Activated B cell treated with CpG ODN at 0.5 μM for 24 hours (primary cell): Measurements from ENCODE around the gene SLC39A9. TPM values are rescaled to one million over a fixed set of nuclear protein-coding genes. Genes with fewer than 3 reads are reported as not detected.
"Not testable (repeated sequence)": the region's sequence is repeated elsewhere in the genome, so short reads cannot be mapped to it uniquely, and the experiment has no call there.

ENCODE experiments used
- ATAC-seq: fragments of 200-7000 bp; cut with Tn5 transposase; one replicate; pipeline ENCODE4 v1.10.0; 2021; ENCODE audit warnings: low read depth, mild to moderate bottlenecking, moderate library complexity
- CTCF ChIA-PET: fragments of 350-600 bp; sonication (Branson Sonifier 250); formaldehyde crosslinking; loops from one replicate; lab custom pipeline; 2021; ENCODE audit warnings: antibody characterized with exemption; lab: Charles Lee
- POLR2A ChIA-PET: fragments of 350-600 bp; sonication (Branson Sonifier 250); formaldehyde crosslinking; loops from one replicate; lab custom pipeline; 2021; ENCODE audit warnings: antibody characterized with exemption; lab: Charles Lee
- DNase-seq: peaks from one replicate; pipeline ENCODE4 v3.0.0; 2022
- H3K27ac Mint-ChIP-seq: one replicate; pipeline ENCODE4 v1.8.0; 2020; ENCODE audit warnings: mixed read lengths
- H3K27me3 Mint-ChIP-seq: one replicate; pipeline ENCODE4 v1.8.0; 2021; ENCODE audit warnings: mixed read lengths
- H3K36me3 Mint-ChIP-seq: one replicate; pipeline ENCODE4 v1.8.0; 2021; ENCODE audit warnings: low read depth, mixed read lengths
- H3K4me1 Mint-ChIP-seq: one replicate; pipeline ENCODE4 v1.8.0; 2021; ENCODE audit warnings: mixed read lengths
- H3K4me3 Mint-ChIP-seq: one replicate; pipeline ENCODE4 v1.8.0; 2020; ENCODE audit warnings: mild to moderate bottlenecking, mixed read lengths
- H3K9me3 Mint-ChIP-seq: one replicate; pipeline ENCODE4 v1.8.0; 2020; ENCODE audit warnings: mixed read lengths
- CTCF ChIP-seq: fragments of 200-600 bp; IDR thresholded peaks from one replicate; pipeline ENCODE4 v1.8.0; 2022; ENCODE audit warnings: antibody characterized with exemption, mild to moderate bottlenecking
- intact Hi-C: fragments of 100-400 bp; cut with micrococcal nuclease; formaldehyde crosslinking; loops from one replicate; pipeline ENCODE4 v1.15.1; 2024
- total RNA-seq: library from RNA; stranded (reverse); gene quantifications from 2 replicates; pipeline ENCODE4 v1.2.3, GENCODE V29; 2022

Gene SLC39A9
- total RNA-seq, 1 donor from 2014 or later: 54.5 TPM

- H3K27me3 Mint-ChIP-seq: no peaks in the 10 kb centered on the region
- ChIA-PET POLR2A (no interaction called here), CTCF (no interaction called here)
- intact Hi-C loops: no loop called here
- no peaks in the 10 kb centered on the region for H3K4me1 Mint-ChIP-seq
- H3K4me3 Mint-ChIP-seq: no peak overlapping the region
- H3K9me3 Mint-ChIP-seq: peaks cover 2% of the 10 kb centered on the region
- ATAC-seq (no peak), DNase-seq (no peak)
- peaks cover 67% of the 10 kb centered on the region for H3K36me3 Mint-ChIP-seq
- TF ChIP-seq CTCF: no peak
- no peak overlapping the region for H3K27ac Mint-ChIP-seq
Observed at GRCh38 chr14:69378274-69378673, 20.2 kb upstream of the SLC39A9 start.

GRCh38 chr14:69387311-69387710, 11.2 kb upstream of the SLC39A9 start:
- no peak overlapping the region for H3K27ac Mint-ChIP-seq
- ATAC-seq (no peak), DNase-seq (no peak)
- intact Hi-C loops: no loop called here
- CTCF ChIA-PET: no interaction called here
- POLR2A ChIA-PET: interaction anchor here (0.7 to 3.3 kb wide), 2 partner anchors 10 to 849 kb away, joined by 4 to 16 read pairs; partner anchors contain the start of genes ERH and SLC39A9
- H3K36me3 Mint-ChIP-seq: peaks cover 85% of the 10 kb centered on the region
- H3K27me3 Mint-ChIP-seq: no peaks in the 10 kb centered on the region
- no peak overlapping the region for H3K4me3 Mint-ChIP-seq
- no peaks in the 10 kb centered on the region for H3K9me3 Mint-ChIP-seq
- peaks cover 30% of the 10 kb centered on the region for H3K4me1 Mint-ChIP-seq
- no peak for TF ChIP-seq CTCF

- peaks cover 91% of the 10 kb centered on the region for H3K36me3 Mint-ChIP-seq
- H3K4me3 Mint-ChIP-seq, intact Hi-C loops, H3K27me3 Mint-ChIP-seq, DNase-seq, CTCF ChIA-PET, H3K9me3 Mint-ChIP-seq, ATAC-seq, H3K27ac Mint-ChIP-seq: not testable (repeated sequence)
- peaks cover 61% of the 10 kb centered on the region for H3K4me1 Mint-ChIP-seq
- POLR2A ChIA-PET: interaction anchor here (0.7 kb wide), 2 partner anchors 9 to 238 kb away, joined by 4 to 5 read pairs; no protein-coding TSS in a partner anchor
Observed at GRCh38 chr14:69391400-69391799, 7.1 kb upstream of the SLC39A9 start.

GRCh38 chr14:69392481-69392880, 6.0 kb upstream of the SLC39A9 start:
- CTCF ChIA-PET: no interaction called here
- intact Hi-C loops: no loop called here

GRCh38 chr14:69395929-69396328, 2.6 kb upstream of the SLC39A9 start:
- peaks cover 78% of the 10 kb centered on the region for H3K4me1 Mint-ChIP-seq
- POLR2A ChIA-PET: no interaction called here
- H3K4me3 Mint-ChIP-seq: no peak overlapping the region
- H3K27ac Mint-ChIP-seq: peak overlapping the region; percentile 35
- no peak for ATAC-seq
- intact Hi-C loops: loop anchor here (5.0 kb wide), 2 partner anchors 46 to 1271 kb away; no protein-coding TSS in a partner anchor
- CTCF ChIA-PET: interaction anchor here (1.6 kb wide), 1 partner anchor 41 kb away, joined by 3 read pairs; no protein-coding TSS in a partner anchor
- no peaks in the 10 kb centered on the region for H3K9me3 Mint-ChIP-seq
- DNase-seq: no peak
- TF ChIP-seq CTCF: no peak
- H3K36me3 Mint-ChIP-seq: peaks cover 74% of the 10 kb centered on the region
- H3K27me3 Mint-ChIP-seq: no peaks in the 10 kb centered on the region

More at GRCh38 chr14:69392481-69392880, 6.0 kb upstream of the SLC39A9 start:
- ATAC-seq: no peak
- Mint-ChIP-seq H3K9me3 (no peaks in the 10 kb centered on the region), H3K27ac (peak overlapping the region; percentile 24), H3K27me3 (no peaks in the 10 kb centered on the region), H3K4me1 (peaks cover 71% of the 10 kb centered on the region), H3K36me3 (peaks cover 87% of the 10 kb centered on the region), H3K4me3 (peak overlapping the region; percentile 21)
- POLR2A ChIA-PET: no interaction called here
- DNase-seq: no peak
- no peak for TF ChIP-seq CTCF
